Measurements from ENCODE around the gene CHST11.

CHST11 gene

GRCh38 chr12:104648756-104649155 lies 192.0 kb downstream of the CHST11 start:
- no peak overlapping the region for H3K4me3 ChIP-seq (ENCODE audit: low read depth, low read length)

GRCh38 chr12:104649217-104649824 lies 192.6 kb downstream of the CHST11 start:
- H3K4me3 ChIP-seq (ENCODE audit: low read depth, low read length): no peak overlapping the region

- H3K4me3 ChIP-seq (ENCODE audit: low read depth, low read length): no peak overlapping the region
Measured at GRCh38 chr12:104649921-104650320, 193.2 kb downstream of the CHST11 start.

GRCh38 chr12:104650541-104650940 lies 193.8 kb downstream of the CHST11 start:
- H3K4me3 ChIP-seq (ENCODE audit: low read depth, low read length): no peak overlapping the region

GRCh38 chr12:104651811-104652210 lies 195.1 kb downstream of the CHST11 start:
- H3K4me3 ChIP-seq (ENCODE audit: low read depth, low read length): no peak overlapping the region

- H3K4me3 ChIP-seq (ENCODE audit: low read depth, low read length): no peak overlapping the region
Measured at GRCh38 chr12:104652358-104652757, 195.6 kb downstream of the CHST11 start.

GRCh38 chr12:104652910-104653309 lies 196.2 kb downstream of the CHST11 start:
- no peak overlapping the region for H3K4me3 ChIP-seq (ENCODE audit: low read depth, low read length)

- no peak overlapping the region for H3K4me3 ChIP-seq (ENCODE audit: low read depth, low read length)
Measured at GRCh38 chr12:104653730-104654664, 197.2 kb downstream of the CHST11 start.

GRCh38 chr12:104654665-104655609 lies 198.2 kb downstream of the CHST11 start:
- no peak overlapping the region for H3K4me3 ChIP-seq (ENCODE audit: low read depth, low read length)

- no peak overlapping the region for H3K4me3 ChIP-seq (ENCODE audit: low read depth, low read length)
Measured at GRCh38 chr12:104656383-104656782, 199.6 kb downstream of the CHST11 start.

GRCh38 chr12:104656921-104657320 lies 200.2 kb downstream of the CHST11 start:
- no peak overlapping the region for H3K4me3 ChIP-seq (ENCODE audit: low read depth, low read length)

- H3K4me3 ChIP-seq (ENCODE audit: low read depth, low read length): no peak overlapping the region
Measured at GRCh38 chr12:104657726-104658484, 201.2 kb downstream of the CHST11 start.

GRCh38 chr12:104659058-104659457 lies 202.3 kb downstream of the CHST11 start:
- H3K4me3 ChIP-seq (ENCODE audit: low read depth, low read length): no peak overlapping the region

- H3K4me3 ChIP-seq (ENCODE audit: low read depth, low read length): no peak overlapping the region
Measured at GRCh38 chr12:104662203-104662602, 205.5 kb downstream of the CHST11 start.

GRCh38 chr12:104662908-104663307 lies 206.2 kb downstream of the CHST11 start:
- H3K4me3 ChIP-seq (ENCODE audit: low read depth, low read length): no peak overlapping the region

- H3K4me3 ChIP-seq (ENCODE audit: low read depth, low read length): no peak overlapping the region
Measured at GRCh38 chr12:104664351-104664750, 207.6 kb downstream of the CHST11 start.

GRCh38 chr12:104665296-104665695 lies 208.5 kb downstream of the CHST11 start:
- no peak overlapping the region for H3K4me3 ChIP-seq (ENCODE audit: low read depth, low read length)

GRCh38 chr12:104667139-104667538 lies 210.4 kb downstream of the CHST11 start:
- H3K4me3 ChIP-seq (ENCODE audit: low read depth, low read length): no peak overlapping the region

- no peak overlapping the region for H3K4me3 ChIP-seq (ENCODE audit: low read depth, low read length)
Measured at GRCh38 chr12:104668274-104668718, 211.5 kb downstream of the CHST11 start.

GRCh38 chr12:104669089-104669721 lies 212.5 kb downstream of the CHST11 start:
- no peak overlapping the region for H3K4me3 ChIP-seq (ENCODE audit: low read depth, low read length)

All from iPS-11a (cell line).